SJSA1 (cell line): ENCODE measurements around the gene ELAVL4. TPM values are rescaled to one million over a fixed set of nuclear protein-coding genes. Genes with fewer than 3 reads are reported as not detected.

Source experiments
- DNase-seq, 2 experiments: peaks; one replicate each; pipeline ENCODE4 v3.0.0-alpha.2; 2015 to 2020; ENCODE audit warnings: low spot score in 2 of 2, low read depth in 1 of 2
- H3K27ac ChIP-seq: fragments of 250-450 bp; sonication (Bioruptor Pico); 2 replicates; pipeline ENCODE4 v1.5.1; 2020; ENCODE audit warnings: mild to moderate bottlenecking, moderate library complexity
- H3K27me3 ChIP-seq: fragments of 250-450 bp; sonication (Bioruptor Pico); replicated peaks from 2 replicates; pipeline ENCODE4 v1.5.1; 2020; ENCODE audit warnings: mild to moderate bottlenecking, moderate library complexity
- H3K36me3 ChIP-seq: fragments of 250-450 bp; sonication (Bioruptor Pico); 2 replicates; pipeline ENCODE4 v1.5.1; 2020; ENCODE audit warnings: mild to moderate bottlenecking
- H3K4me1 ChIP-seq: fragments of 250-450 bp; sonication (Bioruptor Pico); replicated peaks from 2 replicates; pipeline ENCODE4 v1.6.1; 2021; ENCODE audit warnings: mild to moderate bottlenecking
- H3K4me3 ChIP-seq: fragments of 250-450 bp; sonication (Bioruptor Pico); 2 replicates; pipeline ENCODE4 v1.5.1; 2020; ENCODE audit warnings: mild to moderate bottlenecking
- H3K9me3 ChIP-seq: fragments of 250-450 bp; sonication (Bioruptor Pico); replicated peaks from 2 replicates; pipeline ENCODE4 v1.5.1; 2020; ENCODE audit warnings: mild to moderate bottlenecking
- total RNA-seq: library from RNA; depleted of rRNA; stranded (reverse); fragments of >200 nt; shearing (Covaris generic); gene quantifications from 2 replicates; pipeline ENCODE4 v1.2.3, GENCODE V29; 2014

ELAVL4 gene
- total RNA-seq, 1 experiment from 2014 or later = not detected

- Histone ChIP-seq H3K27me3 (peaks cover 6% of the 10 kb centered on the region; the same call in 1 of the 2 replicates), H3K27ac (no peak overlapping the region), H3K4me1 (no peaks in the 10 kb centered on the region), H3K36me3 (no peaks in the 10 kb centered on the region), H3K4me3 (no peak overlapping the region), H3K9me3 (no peaks in the 10 kb centered on the region)
- DNase-seq = no peak
Observed at GRCh38 chr1:50209749-50210148, 101.0 kb downstream of the ELAVL4 start.

GRCh38 chr1:50213505-50213904, 104.8 kb downstream of the ELAVL4 start:
- DNase-seq = no peak
- H3K36me3 ChIP-seq = no peaks in the 10 kb centered on the region
- H3K4me3 ChIP-seq = no peak overlapping the region
- H3K27me3 ChIP-seq = no peaks in the 10 kb centered on the region
- H3K27ac ChIP-seq = no peak overlapping the region
- no peaks in the 10 kb centered on the region for H3K4me1 ChIP-seq
- H3K9me3 ChIP-seq = no peaks in the 10 kb centered on the region

GRCh38 chr1:50214717-50215116, 106.0 kb downstream of the ELAVL4 start:
- no peak for DNase-seq
- Histone ChIP-seq H3K4me3 (no peak overlapping the region), H3K9me3 (no peaks in the 10 kb centered on the region), H3K27me3 (no peaks in the 10 kb centered on the region), H3K36me3 (no peaks in the 10 kb centered on the region), H3K27ac (no peak overlapping the region), H3K4me1 (no peaks in the 10 kb centered on the region)

- no peaks in the 10 kb centered on the region for H3K9me3 ChIP-seq
Observed at GRCh38 chr1:50218344-50219120, 109.8 kb downstream of the ELAVL4 start.

GRCh38 chr1:50228871-50229384, 120.2 kb downstream of the ELAVL4 start:
- Histone ChIP-seq H3K27ac (no peak overlapping the region), H3K4me1 (no peaks in the 10 kb centered on the region), H3K4me3 (no peak overlapping the region), H3K36me3 (no peaks in the 10 kb centered on the region), H3K27me3 (no peaks in the 10 kb centered on the region), H3K9me3 (no peaks in the 10 kb centered on the region)
- DNase-seq = no peak

More at GRCh38 chr1:50218344-50219120, 109.8 kb downstream of the ELAVL4 start:
- H3K27me3 ChIP-seq = no peaks in the 10 kb centered on the region
- no peak overlapping the region for H3K4me3 ChIP-seq
- H3K27ac ChIP-seq = no peak overlapping the region
- no peaks in the 10 kb centered on the region for H3K36me3 ChIP-seq
- no peak for DNase-seq
- H3K4me1 ChIP-seq = no peaks in the 10 kb centered on the region

GRCh38 chr1:50231209-50231608, 122.5 kb downstream of the ELAVL4 start:
- H3K27ac ChIP-seq = no peak overlapping the region
- no peak overlapping the region for H3K4me3 ChIP-seq
- no peak for DNase-seq
- no peaks in the 10 kb centered on the region for H3K9me3 ChIP-seq
- no peaks in the 10 kb centered on the region for H3K4me1 ChIP-seq
- no peaks in the 10 kb centered on the region for H3K27me3 ChIP-seq
- no peaks in the 10 kb centered on the region for H3K36me3 ChIP-seq

- no peak for DNase-seq
- H3K27ac ChIP-seq = no peak overlapping the region
Observed at GRCh38 chr1:50232336-50232735, 123.6 kb downstream of the ELAVL4 start.

GRCh38 chr1:50236656-50237055, 127.9 kb downstream of the ELAVL4 start:
- Histone ChIP-seq H3K36me3 (no peaks in the 10 kb centered on the region), H3K27ac (no peak overlapping the region), H3K9me3 (no peaks in the 10 kb centered on the region), H3K27me3 (no peaks in the 10 kb centered on the region), H3K4me1 (no peaks in the 10 kb centered on the region), H3K4me3 (no peak overlapping the region)
- no peak for DNase-seq

More at GRCh38 chr1:50232336-50232735, 123.6 kb downstream of the ELAVL4 start:
- H3K9me3 ChIP-seq = no peaks in the 10 kb centered on the region
- H3K4me3 ChIP-seq = no peak overlapping the region
- H3K4me1 ChIP-seq = no peaks in the 10 kb centered on the region
- H3K27me3 ChIP-seq = no peaks in the 10 kb centered on the region
- H3K36me3 ChIP-seq = no peaks in the 10 kb centered on the region

GRCh38 chr1:50237056-50237455, 128.3 kb downstream of the ELAVL4 start:
- Histone ChIP-seq H3K4me1 (no peaks in the 10 kb centered on the region), H3K4me3 (no peak overlapping the region), H3K9me3 (no peaks in the 10 kb centered on the region), H3K27ac (no peak overlapping the region), H3K36me3 (no peaks in the 10 kb centered on the region), H3K27me3 (no peaks in the 10 kb centered on the region)
- no peak for DNase-seq

GRCh38 chr1:50243939-50244338, 135.2 kb downstream of the ELAVL4 start:
- no peaks in the 10 kb centered on the region for H3K9me3 ChIP-seq
- no peak overlapping the region for H3K27ac ChIP-seq
- no peaks in the 10 kb centered on the region for H3K27me3 ChIP-seq
- no peaks in the 10 kb centered on the region for H3K36me3 ChIP-seq
- H3K4me3 ChIP-seq = no peak overlapping the region
- DNase-seq = no peak
- H3K4me1 ChIP-seq = no peaks in the 10 kb centered on the region

- no peaks in the 10 kb centered on the region for H3K36me3 ChIP-seq
- no peaks in the 10 kb centered on the region for H3K4me1 ChIP-seq
- no peak overlapping the region for H3K27ac ChIP-seq
- no peak overlapping the region for H3K4me3 ChIP-seq
- no peaks in the 10 kb centered on the region for H3K27me3 ChIP-seq
- H3K9me3 ChIP-seq = no peaks in the 10 kb centered on the region
- DNase-seq = no peak
Observed at GRCh38 chr1:50246869-50247268, 138.1 kb downstream of the ELAVL4 start.

- Histone ChIP-seq H3K9me3 (no peaks in the 10 kb centered on the region), H3K4me1 (no peaks in the 10 kb centered on the region), H3K27me3 (no peaks in the 10 kb centered on the region), H3K27ac (no peak overlapping the region), H3K36me3 (no peaks in the 10 kb centered on the region), H3K4me3 (no peak overlapping the region)
- no peak for DNase-seq
Observed at GRCh38 chr1:50251702-50252101, 143.0 kb downstream of the ELAVL4 start.

- DNase-seq = no peak
- Histone ChIP-seq H3K4me1 (no peaks in the 10 kb centered on the region), H3K27ac (no peak overlapping the region), H3K9me3 (no peaks in the 10 kb centered on the region), H3K27me3 (no peaks in the 10 kb centered on the region), H3K4me3 (no peak overlapping the region), H3K36me3 (no peaks in the 10 kb centered on the region)
Observed at GRCh38 chr1:50252196-50252595, 143.5 kb downstream of the ELAVL4 start.
